NT2/D1 (cell line): ENCODE measurements around the gene NSDHL.

Source experiments
- DNase-seq: peaks from one replicate; pipeline ENCODE4 v3.0.0-alpha.2; 2011; ENCODE audit warnings: low read depth, low spot score
- H3K27me3 ChIP-seq: 2 replicates; pipeline ENCODE4 v1.6.0; 2011; ENCODE audit warnings: mild to moderate bottlenecking; ENCODE audit not compliant: insufficient read length, insufficient read depth
- H3K36me3 ChIP-seq: 2 replicates; pipeline ENCODE4 v1.6.1; 2011; ENCODE audit warnings: mild to moderate bottlenecking, low read length, mixed read lengths; ENCODE audit not compliant: insufficient read depth, insufficient read length
- H3K4me1 ChIP-seq: 2 replicates; pipeline ENCODE4 v1.5.1; 2011; ENCODE audit not compliant: insufficient read depth, insufficient read length
- H3K4me3 ChIP-seq: 2 replicates; pipeline ENCODE4 v1.5.1; 2011; ENCODE audit warnings: low read depth; ENCODE audit not compliant: insufficient read length
- H3K9ac ChIP-seq: 2 replicates; pipeline ENCODE4 v1.6.0; 2011; ENCODE audit warnings: low read depth; ENCODE audit not compliant: insufficient read length
- H3K9me3 ChIP-seq: 2 replicates; pipeline ENCODE4 v1.5.1; 2011; ENCODE audit warnings: mild to moderate bottlenecking, low read length; ENCODE audit not compliant: insufficient read depth
- SUZ12 ChIP-seq: IDR thresholded peaks from 2 replicates; pipeline ENCODE4 v1.6.1; 2011; ENCODE audit not compliant: insufficient read length, insufficient read depth; ENCODE audit errors: extremely low read depth
- YY1 ChIP-seq: IDR thresholded peaks from 2 replicates; pipeline ENCODE4 v1.6.1; 2011; ENCODE audit not compliant: insufficient read length, insufficient read depth
- ZNF274 ChIP-seq: IDR thresholded peaks from 2 replicates; pipeline ENCODE4 v1.6.1; 2011; ENCODE audit warnings: mild to moderate bottlenecking, low read depth, low read length

Gene NSDHL

GRCh38 chrX:152866386-152866785 lies 35.5 kb downstream of the NSDHL start:
- H3K4me1 ChIP-seq = no peaks in the 10 kb centered on the region
- H3K9me3 ChIP-seq = no peaks in the 10 kb centered on the region
- TF ChIP-seq ZNF274 = no peak
- TF ChIP-seq YY1 = no peak
- TF ChIP-seq SUZ12 = no peak
- no peak overlapping the region for H3K9ac ChIP-seq
- no peaks in the 10 kb centered on the region for H3K27me3 ChIP-seq
- no peak for DNase-seq
- H3K36me3 ChIP-seq = peaks cover 50% of the 10 kb centered on the region
- no peak overlapping the region for H3K4me3 ChIP-seq

GRCh38 chrX:152869972-152870371 lies 39.1 kb downstream of the NSDHL start:
- H3K9me3 ChIP-seq = no peaks in the 10 kb centered on the region
- H3K36me3 ChIP-seq = peaks cover 43% of the 10 kb centered on the region
- no peaks in the 10 kb centered on the region for H3K27me3 ChIP-seq

GRCh38 chrX:152871260-152871659 lies 40.4 kb downstream of the NSDHL start:
- no peaks in the 10 kb centered on the region for H3K9me3 ChIP-seq
- no peaks in the 10 kb centered on the region for H3K27me3 ChIP-seq
- no peak overlapping the region for H3K9ac ChIP-seq
- no peak overlapping the region for H3K4me3 ChIP-seq
- DNase-seq = no peak
- H3K4me1 ChIP-seq = no peaks in the 10 kb centered on the region
- peaks cover 34% of the 10 kb centered on the region for H3K36me3 ChIP-seq
- no peak for TF ChIP-seq SUZ12
- no peak for TF ChIP-seq ZNF274
- TF ChIP-seq YY1 = no peak

More at GRCh38 chrX:152869972-152870371, 39.1 kb downstream of the NSDHL start:
- Histone ChIP-seq H3K4me3 (no peak overlapping the region), H3K9ac (no peak overlapping the region), H3K4me1 (no peaks in the 10 kb centered on the region)
- TF ChIP-seq YY1 (no peak), ZNF274 (no peak)
- DNase-seq = no peak

- DNase-seq = no peak
- no peak overlapping the region for H3K9ac ChIP-seq
- no peak overlapping the region for H3K4me3 ChIP-seq
- no peaks in the 10 kb centered on the region for H3K4me1 ChIP-seq
- H3K27me3 ChIP-seq = no peaks in the 10 kb centered on the region
- TF ChIP-seq YY1 (no peak), ZNF274 (no peak), SUZ12 (no peak)
- H3K9me3 ChIP-seq = no peaks in the 10 kb centered on the region
- H3K36me3 ChIP-seq = peaks cover 24% of the 10 kb centered on the region
Observed at GRCh38 chrX:152872522-152872921, 41.7 kb downstream of the NSDHL start.

- no peaks in the 10 kb centered on the region for H3K9me3 ChIP-seq
- no peaks in the 10 kb centered on the region for H3K27me3 ChIP-seq
- H3K4me3 ChIP-seq = no peak overlapping the region
- no peaks in the 10 kb centered on the region for H3K4me1 ChIP-seq
- H3K36me3 ChIP-seq = peaks cover 21% of the 10 kb centered on the region
- TF ChIP-seq SUZ12 = no peak
- TF ChIP-seq YY1 = no peak
- TF ChIP-seq ZNF274 = no peak
- DNase-seq = no peak
- H3K9ac ChIP-seq = no peak overlapping the region
Observed at GRCh38 chrX:152873361-152873760, 42.5 kb downstream of the NSDHL start.

- Histone ChIP-seq H3K4me3 (no peak overlapping the region), H3K36me3 (no peaks in the 10 kb centered on the region), H3K4me1 (no peaks in the 10 kb centered on the region), H3K9me3 (no peaks in the 10 kb centered on the region), H3K27me3 (no peaks in the 10 kb centered on the region), H3K9ac (no peak overlapping the region)
- DNase-seq = no peak
- no peak for TF ChIP-seq YY1
- TF ChIP-seq ZNF274 = no peak
- TF ChIP-seq SUZ12 = no peak
Observed at GRCh38 chrX:152876931-152877840, 46.3 kb downstream of the NSDHL start.

- H3K27me3 ChIP-seq = no peaks in the 10 kb centered on the region
- H3K4me1 ChIP-seq = no peaks in the 10 kb centered on the region
- no peak for DNase-seq
- H3K9ac ChIP-seq = no peak overlapping the region
- TF ChIP-seq SUZ12 = no peak
- TF ChIP-seq YY1 = no peak
- TF ChIP-seq ZNF274 = no peak
- H3K4me3 ChIP-seq = no peak overlapping the region
- no peaks in the 10 kb centered on the region for H3K9me3 ChIP-seq
- no peaks in the 10 kb centered on the region for H3K36me3 ChIP-seq
Observed at GRCh38 chrX:152878976-152879755, 48.3 kb downstream of the NSDHL start.
